Measurements from ENCODE around the gene SEC14L5.

GRCh38 chr16:4942481-4942880, 15.6 kb upstream of the SEC14L5 start:
- no peak for TF ChIP-seq CTCF (conservative IDR thresholded peaks at IDR 0.05; ENCODE audit: low read depth, low read length)
- TF ChIP-seq EZH2 (IDR thresholded peaks at IDR 0.05; ENCODE audit: low read length, unreplicated experiment), result no peak

All from PC-3 (cell line).